Muscle of arm (tissue), 14 donors: ENCODE results near the gene VAMP3. TPM values are rescaled to one million over a fixed set of nuclear protein-coding genes. Genes with fewer than 3 reads are reported as not detected.

ENCODE experiments used
- DNase-seq: peaks from one replicate; pipeline ENCODE4 v3.0.0-alpha.2; 2013
- long read RNA-seq, 11 donors: transcript quantifications; one replicate each; lab custom pipeline, GENCODE V29; 2026
- polyA plus RNA-seq, 12 donors: library from polyadenylated mRNA; unstranded; fragments of 120-200 nt; gene quantifications; one replicate each; pipeline ENCODE4 v1.2.1, GENCODE V29; 2013; ENCODE audit not compliant: insufficient read length in 12 of 12

Gene VAMP3, protein sequence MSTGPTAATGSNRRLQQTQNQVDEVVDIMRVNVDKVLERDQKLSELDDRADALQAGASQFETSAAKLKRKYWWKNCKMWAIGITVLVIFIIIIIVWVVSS
- 10 to 100 TPM in 11 of 12 donors, not detected in 1; 67.9 to 93.4 (median 83.2) TPM for polyA plus RNA-seq
- long read RNA-seq, donor 1, transcript VAMP3-201 (5 exons, 2,205 nt): major isoform, 38 of 40 reads
- long read RNA-seq, donor 1, partial matches to known transcripts: 0 of 40 reads
- long read RNA-seq, donor 1, other reads (novel, unspliced or antisense): 0 of 40 reads
- long read RNA-seq, donor 2, transcript VAMP3-202 (5 exons, 954 nt): minor isoform, 5 of 33 reads
- long read RNA-seq, donor 2, transcript VAMP3-201 (5 exons, 2,205 nt): major isoform, 28 of 33 reads
- long read RNA-seq, donor 2, partial matches to known transcripts: 0 of 33 reads
- long read RNA-seq, donor 2, other reads (novel, unspliced or antisense): 0 of 33 reads
- long read RNA-seq, donor 3, transcript VAMP3-201 (5 exons, 2,205 nt): major isoform, 15 of 48 reads
- long read RNA-seq, donor 3, partial matches to known transcripts: 31 of 48 reads
- long read RNA-seq, donor 3, other reads (novel, unspliced or antisense): 0 of 48 reads
- long read RNA-seq, donor 4, transcript VAMP3-201 (5 exons, 2,205 nt): major isoform, 15 of 15 reads
- long read RNA-seq, donor 4, partial matches to known transcripts: 0 of 15 reads
- long read RNA-seq, donor 4, other reads (novel, unspliced or antisense): 0 of 15 reads
- long read RNA-seq, donor 5, transcript VAMP3-201 (5 exons, 2,205 nt): major isoform, 23 of 44 reads
- long read RNA-seq, donor 5, partial matches to known transcripts: 18 of 44 reads
- long read RNA-seq, donor 5, other reads (novel, unspliced or antisense): 0 of 44 reads
- long read RNA-seq, donor 6, transcript VAMP3-201 (5 exons, 2,205 nt): major isoform, 17 of 17 reads
- long read RNA-seq, donor 6, partial matches to known transcripts: 0 of 17 reads
- long read RNA-seq, donor 6, other reads (novel, unspliced or antisense): 0 of 17 reads
- long read RNA-seq, donor 7, transcript VAMP3-201 (5 exons, 2,205 nt): major isoform, 18 of 18 reads
- long read RNA-seq, donor 7, partial matches to known transcripts: 0 of 18 reads
- long read RNA-seq, donor 7, other reads (novel, unspliced or antisense): 0 of 18 reads
- long read RNA-seq, donor 8, transcript VAMP3-201 (5 exons, 2,205 nt): major isoform, 46 of 50 reads
- long read RNA-seq, donor 8, partial matches to known transcripts: 0 of 50 reads
- long read RNA-seq, donor 8, other reads (novel, unspliced or antisense): 0 of 50 reads
- long read RNA-seq, donor 9, transcript VAMP3-201 (5 exons, 2,205 nt): major isoform, 16 of 16 reads
- long read RNA-seq, donor 9, partial matches to known transcripts: 0 of 16 reads
- long read RNA-seq, donor 9, other reads (novel, unspliced or antisense): 0 of 16 reads
- long read RNA-seq, donor 10, transcript VAMP3-201 (5 exons, 2,205 nt): major isoform, 19 of 23 reads
- long read RNA-seq, donor 10, partial matches to known transcripts: 0 of 23 reads
- long read RNA-seq, donor 10, other reads (novel, unspliced or antisense): 0 of 23 reads
- long read RNA-seq, donor 11, transcript VAMP3-201 (5 exons, 2,205 nt): major isoform, 37 of 39 reads
- long read RNA-seq, donor 11, partial matches to known transcripts: 0 of 39 reads
- long read RNA-seq, donor 11, other reads (novel, unspliced or antisense): 0 of 39 reads

DNA sequence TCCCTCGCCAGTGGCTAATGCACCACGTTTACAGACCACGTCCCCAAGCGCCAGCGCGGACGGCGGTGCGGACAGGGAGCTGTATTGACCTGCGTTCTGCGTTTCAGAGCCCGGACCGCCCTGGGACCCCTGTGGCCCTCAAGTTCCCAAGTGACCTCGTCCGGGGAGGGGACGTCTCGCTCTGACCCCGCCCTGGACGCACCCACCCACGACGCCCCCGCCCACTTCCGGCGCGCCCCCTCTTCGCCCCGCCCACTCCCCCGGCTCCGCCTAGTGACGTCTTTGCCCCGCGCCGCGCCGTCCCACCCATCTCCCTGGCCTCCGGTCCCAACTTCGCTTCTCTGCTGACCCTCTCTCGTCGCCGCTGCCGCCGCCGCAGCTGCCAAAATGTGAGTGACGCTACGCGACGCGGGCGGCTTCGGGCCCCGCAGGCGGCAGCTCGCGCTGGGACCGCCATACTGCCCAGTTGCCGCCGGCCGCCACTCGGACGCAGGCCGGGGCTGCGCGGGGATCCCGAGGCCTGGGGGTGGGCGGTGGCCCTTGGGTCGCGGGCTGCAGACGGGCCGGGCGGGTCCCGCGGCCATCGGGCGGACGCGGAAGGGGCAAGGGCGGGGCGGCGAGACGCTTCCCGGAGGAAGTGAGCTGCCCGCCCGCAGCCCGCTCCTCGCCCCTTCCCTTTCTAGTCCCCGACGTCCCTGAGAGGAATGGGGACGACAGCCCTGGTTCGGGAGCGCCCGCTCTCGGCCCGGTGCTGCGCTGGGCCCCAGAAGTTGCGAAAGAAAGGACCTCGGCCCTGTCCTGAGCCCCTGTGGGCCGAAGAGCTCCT lies at the start of gene VAMP3:
Gene VAMP3 (plus strand): TSS at position 300 of the 826 bp plus-strand sequence. CDS start 88 bp downstream, at position 388.
- peak; percentile 86 for DNase-seq

DNA sequence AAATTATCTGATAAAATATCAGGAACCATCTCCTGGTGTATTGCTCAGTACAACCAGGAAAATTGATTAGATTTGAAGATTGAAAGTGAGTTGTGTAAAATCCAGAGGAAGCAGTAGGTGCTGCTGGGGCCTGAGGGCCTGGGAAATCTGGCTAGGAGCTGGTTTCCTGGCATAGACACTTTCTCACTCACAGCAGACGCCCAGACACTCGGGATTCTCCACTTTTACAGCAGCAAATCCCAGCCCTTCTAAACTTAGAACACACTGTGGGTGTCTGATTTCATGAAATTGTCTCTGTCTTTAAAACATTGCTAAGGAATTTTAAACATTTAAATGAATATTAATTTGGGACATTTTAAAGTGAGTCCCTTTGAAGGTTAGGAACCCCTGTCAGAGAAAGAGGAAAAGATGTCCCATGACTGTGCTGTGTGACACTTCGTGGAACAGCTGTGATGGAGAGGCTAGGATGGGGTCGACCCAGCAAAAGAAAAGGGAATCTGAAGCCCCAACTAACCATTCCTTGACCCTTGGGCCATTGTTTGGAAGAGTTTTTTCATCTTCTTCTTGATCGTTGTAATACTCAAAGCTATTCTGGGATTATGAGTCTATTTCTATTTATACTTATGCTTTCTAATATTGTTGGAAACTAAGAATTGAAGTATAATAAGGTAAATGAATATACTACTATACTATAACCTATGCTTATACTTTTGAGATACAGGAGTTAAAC lies 49.0 kb upstream of the VAMP3 start:
- no peak for DNase-seq

DNA sequence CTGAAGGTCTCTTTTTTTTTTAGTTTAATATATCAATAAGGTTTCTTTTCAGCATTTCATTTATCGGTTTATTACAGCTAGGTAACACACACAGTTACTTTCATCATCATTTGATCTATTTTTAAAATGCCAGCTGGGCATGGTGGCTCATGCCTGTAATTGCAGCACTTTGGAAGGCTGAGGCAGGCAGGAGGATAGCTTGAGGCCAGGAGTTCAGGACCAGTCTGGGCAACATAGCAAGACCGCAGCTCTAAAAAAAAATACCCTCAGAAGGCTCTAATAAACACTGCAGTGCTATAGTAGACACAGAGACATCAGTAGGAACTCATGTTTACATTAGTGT lies 48.5 kb upstream of the VAMP3 start:
- DNase-seq: no peak

DNA sequence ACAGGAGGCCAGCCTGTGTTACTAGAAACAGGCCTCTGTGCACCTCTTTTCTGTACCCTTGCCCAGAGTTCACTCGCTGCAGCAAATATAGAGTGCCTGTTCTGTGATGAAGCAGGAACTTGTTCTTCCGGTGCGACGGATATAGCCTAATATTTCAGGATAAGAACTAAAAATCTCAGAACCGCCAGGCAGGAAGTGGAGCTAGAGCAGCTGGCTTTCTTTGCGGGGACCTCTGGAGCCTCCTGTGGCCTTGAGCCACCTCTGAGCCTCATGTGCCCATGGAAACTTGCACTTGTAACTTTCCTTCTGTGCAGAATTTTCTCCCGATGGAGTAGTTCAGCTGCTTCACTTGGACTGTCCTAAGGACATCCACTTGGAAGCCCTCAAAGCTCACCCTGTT lies 44.5 kb upstream of the VAMP3 start:
- DNase-seq: no peak

DNA sequence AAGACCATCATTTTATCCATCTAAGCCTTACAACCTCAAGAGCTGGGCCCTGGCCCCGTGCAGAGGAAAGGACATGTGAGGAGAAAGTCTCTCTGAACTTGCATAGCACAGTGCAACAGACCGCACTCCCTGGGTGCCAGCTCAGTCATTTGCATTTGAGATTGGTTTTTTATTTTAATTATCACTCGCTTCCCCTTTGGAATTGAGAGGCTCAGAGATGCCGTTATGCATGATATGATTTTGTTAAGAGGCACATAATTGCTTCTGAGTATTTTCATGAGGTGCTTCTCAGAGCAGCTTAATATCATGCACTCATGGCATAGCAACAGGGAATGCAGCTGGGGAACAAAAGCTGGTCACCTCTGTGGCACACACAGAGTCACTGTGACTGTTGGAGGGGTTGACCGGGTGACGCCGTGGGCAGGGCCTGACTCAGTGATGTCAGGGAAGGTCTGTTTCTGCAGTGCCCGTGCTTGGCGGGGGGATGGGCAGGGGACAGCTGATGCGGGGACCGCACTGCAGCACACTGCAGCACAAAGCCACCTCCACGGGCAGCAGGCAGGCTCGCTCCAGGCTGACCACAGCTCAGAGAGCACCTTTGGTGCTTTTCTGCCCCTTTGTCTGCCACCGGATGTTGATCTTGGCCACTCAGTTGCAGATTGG lies 43.2 kb upstream of the VAMP3 start:
- no peak for DNase-seq

DNA sequence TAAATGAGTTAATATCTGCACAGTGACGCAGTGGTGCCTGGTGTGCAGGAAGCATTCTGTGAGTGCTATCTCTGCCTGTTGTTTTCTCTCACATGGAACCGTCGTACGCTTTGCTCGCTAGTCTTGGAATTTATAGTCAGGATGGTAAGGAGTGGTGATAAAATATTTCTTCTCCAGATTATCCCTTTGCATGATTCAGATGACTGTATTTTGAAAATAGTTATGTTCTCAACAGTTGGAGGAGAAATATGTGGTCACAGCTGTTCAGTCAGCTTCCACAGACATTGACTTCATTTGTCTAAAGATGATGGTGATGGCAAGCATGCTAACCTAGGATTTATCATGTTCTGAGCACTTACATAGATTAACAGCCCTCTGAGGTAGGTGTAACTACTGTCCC lies 41.3 kb upstream of the VAMP3 start:
- DNase-seq: no peak

DNA sequence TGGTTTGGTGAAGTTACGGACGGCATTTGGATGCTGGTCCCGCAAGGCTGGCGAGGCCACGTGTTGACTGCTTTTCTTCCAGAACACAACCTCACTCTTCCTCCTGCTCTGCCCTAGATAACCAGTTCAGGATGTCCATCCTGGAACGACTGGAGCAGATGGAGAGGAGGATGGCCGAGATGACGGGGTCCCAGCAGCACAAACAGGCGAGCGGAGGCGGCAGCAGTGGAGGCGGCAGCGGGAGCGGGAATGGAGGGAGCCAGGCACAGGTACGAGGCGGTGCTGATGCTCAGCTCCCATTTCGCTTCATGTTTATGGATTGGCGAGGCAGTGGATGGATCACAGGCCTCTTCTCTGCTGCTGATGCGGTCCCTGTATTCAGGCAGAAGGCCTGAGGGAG lies 38.8 kb upstream of the VAMP3 start:
- DNase-seq: no peak

DNA sequence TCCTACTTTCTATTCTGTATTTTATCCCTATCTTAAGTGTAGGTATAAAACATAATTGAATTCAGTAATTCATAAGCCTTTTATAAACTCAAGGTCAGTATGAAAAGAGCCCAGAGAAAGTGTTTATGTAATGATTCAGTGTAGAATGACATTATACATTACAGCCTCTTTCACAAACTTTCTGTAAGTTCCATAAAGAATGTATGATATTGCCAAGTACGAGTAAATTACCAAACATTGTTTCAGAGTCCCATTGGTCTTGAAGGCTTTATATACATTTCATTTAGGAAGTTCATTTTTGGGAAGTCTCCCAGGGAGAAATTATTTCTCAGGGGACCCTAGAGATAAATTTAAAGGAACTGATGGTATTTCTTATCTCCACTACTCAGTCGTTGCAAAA lies 37.8 kb upstream of the VAMP3 start:
- no peak for DNase-seq

DNA sequence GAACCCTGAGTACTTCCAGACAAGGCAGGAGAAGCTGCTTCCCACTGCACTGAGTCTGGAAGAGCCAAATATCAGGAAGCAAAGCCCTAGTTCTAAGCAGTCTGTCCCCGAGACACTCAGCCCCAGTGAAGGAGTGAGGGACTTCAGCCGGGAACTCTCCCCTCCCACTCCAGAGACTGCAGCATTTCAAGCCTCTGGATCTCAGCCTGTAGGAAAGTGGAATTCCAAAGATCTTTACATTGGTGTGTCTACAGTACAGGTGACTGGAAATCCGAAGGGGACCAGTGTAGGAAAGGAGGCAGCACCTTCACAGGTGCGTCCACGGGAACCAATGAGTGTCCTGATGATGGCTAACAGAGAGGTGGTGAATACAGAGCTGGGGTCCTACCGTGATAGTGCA lies 33.1 kb upstream of the VAMP3 start:
- DNase-seq: no peak

DNA sequence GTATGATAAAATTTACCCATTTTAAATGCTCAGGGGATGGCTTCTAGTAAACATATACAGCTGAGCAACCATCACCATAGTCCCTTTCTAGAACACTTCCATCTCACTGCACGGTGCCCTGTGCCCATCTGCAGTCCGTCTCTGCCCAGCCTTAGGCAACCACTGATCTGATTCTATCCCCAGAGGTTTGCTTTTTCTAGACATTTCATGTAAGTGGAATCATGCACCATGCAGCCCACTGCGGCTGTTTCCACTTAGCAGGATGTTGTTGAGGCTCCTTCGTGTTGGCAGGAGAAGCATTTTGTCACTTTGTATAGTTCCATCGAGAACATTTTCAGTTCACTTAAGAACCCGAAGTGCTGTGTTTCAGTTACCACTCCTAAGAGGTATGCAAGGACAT lies 27.8 kb upstream of the VAMP3 start:
- no peak for DNase-seq

DNA sequence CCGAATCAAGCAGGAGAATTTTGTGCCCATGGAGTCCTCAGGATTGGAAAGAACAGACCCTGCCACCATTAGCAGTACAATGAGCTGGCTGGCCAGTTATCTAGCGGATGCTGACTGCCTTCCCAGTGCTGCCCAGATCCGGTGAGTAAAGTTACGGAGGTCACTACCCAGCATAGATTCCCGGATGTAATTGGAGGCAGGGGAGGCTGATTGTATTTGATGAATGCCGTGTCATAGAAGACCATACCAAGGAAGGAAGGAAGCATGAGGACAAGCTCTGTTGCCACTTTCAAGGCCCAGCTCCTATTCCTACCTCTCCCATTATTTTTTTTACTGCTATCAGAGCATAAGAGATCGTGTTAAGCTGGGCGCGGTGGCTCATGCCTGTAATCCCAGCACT lies 26.2 kb upstream of the VAMP3 start:
- no peak for DNase-seq

DNA sequence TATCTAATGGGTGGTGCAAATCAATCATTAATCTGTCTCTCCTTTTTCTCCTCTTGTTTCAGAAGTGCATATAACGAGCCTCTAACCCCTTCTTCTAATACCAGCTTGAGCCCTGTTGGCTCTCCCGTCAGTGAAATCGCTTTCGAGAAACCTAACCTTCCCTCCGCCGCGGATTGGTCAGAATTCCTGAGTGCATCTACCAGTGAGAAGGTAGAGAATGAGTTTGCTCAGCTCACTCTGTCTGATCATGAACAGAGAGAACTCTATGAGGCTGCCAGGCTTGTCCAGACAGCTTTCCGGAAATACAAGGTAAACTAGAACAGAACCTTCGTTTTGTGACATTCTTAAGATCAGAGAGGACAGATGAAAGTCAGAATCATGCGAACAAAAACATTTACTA lies 25.3 kb upstream of the VAMP3 start:
- no peak for DNase-seq

DNA sequence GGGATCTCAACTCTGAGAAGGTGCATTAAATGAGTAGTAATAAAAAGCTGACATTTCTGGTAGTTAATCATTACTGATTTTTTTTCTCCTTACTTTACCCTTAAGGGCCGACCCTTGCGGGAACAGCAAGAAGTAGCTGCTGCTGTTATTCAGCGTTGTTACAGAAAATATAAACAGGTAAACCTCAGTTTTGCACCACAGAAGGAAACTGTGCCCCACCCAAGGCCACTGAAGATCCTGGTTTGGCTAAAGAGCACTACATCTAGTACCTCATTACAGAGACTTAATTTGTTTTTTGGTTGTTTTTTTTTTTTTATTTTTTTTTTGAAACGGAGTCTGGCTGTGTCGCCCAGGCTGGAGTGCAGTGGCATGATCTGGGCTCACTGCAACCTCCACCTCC lies 23.5 kb upstream of the VAMP3 start:
- no peak for DNase-seq

DNA sequence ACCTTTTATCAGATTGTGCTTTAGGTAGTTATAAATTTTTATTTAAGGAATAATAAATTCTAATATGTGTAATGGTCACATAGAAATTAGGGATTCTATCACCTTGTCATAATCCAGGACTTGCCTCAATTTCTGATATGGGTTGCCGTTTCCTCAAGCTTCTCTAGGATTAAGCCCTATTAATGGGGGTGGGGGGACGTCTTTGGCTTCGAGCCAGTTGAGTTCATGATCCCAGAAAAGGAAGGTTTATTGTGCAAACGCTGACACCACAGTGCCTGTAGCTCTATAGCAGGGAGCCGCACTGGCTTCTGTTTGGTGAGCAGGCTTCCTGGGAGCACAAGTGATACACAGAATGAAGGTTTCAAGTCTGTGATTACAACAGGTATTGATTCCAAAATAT lies 22.0 kb upstream of the VAMP3 start:
- DNase-seq: no peak

DNA sequence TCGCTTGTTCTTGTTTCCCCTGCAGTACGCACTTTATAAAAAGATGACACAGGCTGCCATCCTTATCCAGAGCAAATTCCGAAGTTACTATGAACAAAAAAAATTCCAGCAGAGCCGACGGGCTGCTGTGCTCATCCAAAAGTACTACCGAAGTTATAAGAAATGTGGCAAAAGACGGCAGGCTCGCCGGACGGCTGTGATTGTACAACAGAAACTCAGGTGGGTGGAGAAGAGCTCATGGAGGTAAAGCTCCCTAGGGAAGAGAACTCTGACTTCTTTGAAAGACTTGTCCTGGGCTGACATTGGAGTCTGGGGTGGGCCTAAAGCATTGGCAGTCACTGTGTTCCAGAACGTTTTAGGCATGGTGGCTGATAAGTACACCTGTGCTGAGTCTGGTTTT lies 19.9 kb upstream of the VAMP3 start:
- no peak for DNase-seq

DNA sequence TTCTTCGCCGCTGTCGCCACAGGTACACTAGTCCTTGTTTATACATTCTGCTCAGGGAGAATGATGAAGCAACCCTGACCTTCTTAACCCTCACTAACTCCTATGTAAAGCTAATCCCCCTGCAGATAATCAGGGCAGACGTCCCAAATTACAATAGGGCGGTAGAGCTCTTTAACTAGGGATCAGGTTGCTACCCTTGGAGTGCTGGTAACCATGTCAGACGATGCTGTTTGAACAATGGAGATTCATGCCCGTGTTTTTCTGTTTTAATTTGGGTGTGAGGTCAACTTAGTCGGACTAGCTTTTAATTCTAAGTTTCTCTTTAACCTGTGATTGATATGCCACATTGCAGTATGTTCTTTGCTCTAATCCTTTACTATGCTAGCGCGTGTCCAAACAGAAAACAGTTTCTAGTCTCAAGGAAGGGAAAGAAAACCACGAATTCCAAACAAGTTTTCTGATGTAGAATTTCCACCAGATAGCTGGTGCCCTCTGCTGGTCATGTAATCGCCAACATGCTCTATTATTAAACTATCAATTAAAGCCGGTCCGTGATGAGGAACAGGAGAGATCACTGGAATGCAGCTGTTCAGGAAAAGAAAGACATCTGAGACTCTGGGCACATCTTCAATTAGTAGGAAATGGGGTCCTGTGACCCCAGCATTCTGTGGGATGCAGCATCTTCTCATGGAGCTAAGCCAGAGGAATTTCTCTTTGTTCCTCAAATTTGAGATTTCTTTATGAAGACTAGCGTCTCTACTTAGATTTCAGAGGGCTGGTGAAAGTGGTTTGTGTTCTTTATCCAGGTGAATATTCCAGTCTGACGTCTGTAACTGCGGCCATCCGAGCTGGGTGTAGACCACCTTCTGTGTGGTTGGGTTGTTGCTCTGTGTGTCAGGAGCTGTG lies 18.3 kb upstream of the VAMP3 start:
- DNase-seq: peak; percentile 79

DNA sequence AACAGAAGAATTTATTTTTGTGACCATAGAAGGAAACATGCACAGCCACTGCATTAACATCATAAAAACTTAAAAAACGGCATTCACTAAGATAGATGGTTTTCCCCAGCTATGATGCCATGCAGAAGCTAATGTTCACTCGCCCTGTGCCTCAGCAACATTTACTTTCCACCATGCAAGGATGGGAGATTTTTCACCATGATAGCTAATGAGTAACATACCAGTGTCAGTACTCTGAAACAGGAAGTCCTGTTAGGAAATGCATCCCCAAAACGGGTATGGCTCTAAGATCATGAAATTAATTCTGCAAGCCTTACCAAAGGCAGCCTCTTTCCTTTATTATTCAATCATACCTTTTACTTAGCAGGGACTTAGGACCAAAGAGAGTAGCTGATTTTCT lies 17.5 kb upstream of the VAMP3 start:
- no peak for DNase-seq

DNA sequence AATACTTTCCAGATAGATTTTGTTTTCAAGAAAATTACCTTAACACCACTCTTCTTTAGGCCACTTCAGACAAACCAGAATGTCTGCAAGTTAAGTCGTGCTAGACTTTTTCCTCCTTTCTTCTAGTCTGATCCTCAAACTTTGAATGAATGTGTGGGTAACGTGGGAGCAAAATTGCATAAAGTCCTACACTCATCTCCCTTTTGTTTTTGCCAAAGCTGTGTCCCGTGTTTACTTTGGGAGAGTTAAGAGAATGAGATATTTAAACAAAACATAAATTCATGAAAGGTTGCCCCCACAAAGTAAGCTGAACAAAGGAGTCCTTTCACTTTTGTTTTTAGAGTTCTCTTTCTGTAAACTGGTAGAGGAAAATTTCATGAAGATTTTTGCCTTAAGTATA lies 16.9 kb upstream of the VAMP3 start:
- DNase-seq: no peak
